ENCODE measurements around the gene VAV2.

Gene VAV2

GRCh38 chr9:133932181-133932580 lies 59.9 kb downstream of the VAV2 start:
- TF ChIP-seq CTCF (conservative IDR thresholded peaks at IDR 0.05), result no peak
- H3K27ac ChIP-seq, result peak overlapping the region; percentile 79

GRCh38 chr9:133930682-133931485 lies 61.2 kb downstream of the VAV2 start:
- H3K27ac ChIP-seq, result peak overlapping the region; percentile 79
- TF ChIP-seq CTCF (conservative IDR thresholded peaks at IDR 0.05), result no peak

GRCh38 chr9:133930046-133930681 lies 62.0 kb downstream of the VAV2 start:
- no peak for TF ChIP-seq CTCF (conservative IDR thresholded peaks at IDR 0.05)
- H3K27ac ChIP-seq, result no peak overlapping the region

- no peak overlapping the region for H3K27ac ChIP-seq
- no peak for TF ChIP-seq CTCF (conservative IDR thresholded peaks at IDR 0.05)
Observed at GRCh38 chr9:133929599-133929998, 62.5 kb downstream of the VAV2 start.

- no peak for TF ChIP-seq CTCF (conservative IDR thresholded peaks at IDR 0.05)
- H3K27ac ChIP-seq, result no peak overlapping the region
Observed at GRCh38 chr9:133928248-133928764, 63.8 kb downstream of the VAV2 start.

GRCh38 chr9:133927041-133927440 lies 65.1 kb downstream of the VAV2 start:
- no peak overlapping the region for H3K27ac ChIP-seq
- no peak for TF ChIP-seq CTCF (conservative IDR thresholded peaks at IDR 0.05)

- no peak for TF ChIP-seq CTCF (conservative IDR thresholded peaks at IDR 0.05)
- no peak overlapping the region for H3K27ac ChIP-seq
Observed at GRCh38 chr9:133926165-133926856, 65.8 kb downstream of the VAV2 start.

All from VCaP (cell line).